LNCaP clone FGC (cell line): ENCODE results near the gene MTCL1.

Source experiments
- DNase-seq: peaks from one replicate; pipeline ENCODE4 v3.0.0-alpha.2; 2011; ENCODE audit warnings: low read depth
- H3K4me3 ChIP-seq: 2 replicates; pipeline ENCODE4 v1.5.1; 2011; ENCODE audit warnings: mild to moderate bottlenecking, low read depth, low read length, control low read depth
- CTCF ChIP-seq: IDR thresholded peaks from 2 replicates; pipeline ENCODE4 v1.5.1; 2012; ENCODE audit warnings: mild to moderate bottlenecking; ENCODE audit not compliant: control insufficient read depth, insufficient read depth; ENCODE audit errors: extremely low read depth

The MTCL1 gene

GRCh38 chr18:8767340-8767739, 62.0 kb downstream of the MTCL1 start:
- no peak for DNase-seq
- TF ChIP-seq CTCF, result no peak
- no peak overlapping the region for H3K4me3 ChIP-seq

- TF ChIP-seq CTCF, result no peak
- no peak for DNase-seq
- H3K4me3 ChIP-seq, result no peak overlapping the region
Observed at GRCh38 chr18:8769509-8770095, 64.2 kb downstream of the MTCL1 start.

DNA sequence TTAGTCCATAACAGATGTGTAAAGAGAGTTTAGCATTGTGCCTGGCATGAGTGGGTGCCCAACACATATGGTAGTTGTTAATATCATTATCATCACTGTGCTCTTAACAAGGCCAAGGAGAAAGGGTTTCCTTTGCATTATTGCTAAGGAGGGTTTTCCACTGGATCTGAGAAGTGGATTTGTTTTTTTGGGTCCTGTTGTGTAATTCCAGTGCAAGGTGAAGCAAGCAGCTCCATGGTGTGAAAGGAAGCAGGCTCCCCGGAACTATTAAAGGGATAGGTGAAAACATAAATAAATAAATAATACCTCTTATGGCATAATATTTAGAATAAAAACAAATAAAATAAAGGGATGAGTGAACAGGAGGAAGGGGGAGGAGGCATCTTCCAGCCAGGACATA, 65.3 kb downstream of the MTCL1 start:
- no peak overlapping the region for H3K4me3 ChIP-seq
- no peak for DNase-seq
- TF ChIP-seq CTCF, result no peak

DNA sequence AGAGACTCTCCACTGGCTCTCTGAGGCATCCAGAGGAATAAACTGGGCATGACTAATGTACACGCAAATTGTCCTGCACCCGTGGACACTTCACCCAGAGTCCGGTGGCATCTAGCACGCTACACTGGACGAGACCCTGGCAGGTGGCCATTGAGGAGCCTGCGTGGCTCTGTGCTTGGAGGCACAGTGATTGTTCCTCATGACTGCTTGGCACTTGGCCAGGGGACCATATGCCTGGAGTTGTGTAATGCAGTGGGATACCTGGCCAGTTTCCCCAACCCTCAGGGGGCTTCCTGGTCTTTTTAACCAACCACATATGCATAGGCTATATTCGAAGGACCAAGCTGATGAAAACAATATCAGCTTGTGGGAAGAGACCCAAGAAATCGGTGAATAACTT, 66.6 kb downstream of the MTCL1 start:
- DNase-seq, result no peak
- no peak overlapping the region for H3K4me3 ChIP-seq
- TF ChIP-seq CTCF, result no peak

GRCh38 chr18:8773980-8774379, 68.6 kb downstream of the MTCL1 start:
- DNase-seq, result no peak
- no peak for TF ChIP-seq CTCF
- no peak overlapping the region for H3K4me3 ChIP-seq

- H3K4me3 ChIP-seq, result no peak overlapping the region
- no peak for DNase-seq
- no peak for TF ChIP-seq CTCF
Observed at GRCh38 chr18:8776013-8776943, 70.9 kb downstream of the MTCL1 start.
